GM18861 (cell line): ENCODE data around the gene FAM107B.

Experiments used
- ATAC-seq: cut with Tn5 transposase; IDR thresholded peaks from one replicate; pipeline ENCODE4 v1.9.1; 2021; ENCODE audit not compliant: unreplicated experiment

FAM107B gene

DNA sequence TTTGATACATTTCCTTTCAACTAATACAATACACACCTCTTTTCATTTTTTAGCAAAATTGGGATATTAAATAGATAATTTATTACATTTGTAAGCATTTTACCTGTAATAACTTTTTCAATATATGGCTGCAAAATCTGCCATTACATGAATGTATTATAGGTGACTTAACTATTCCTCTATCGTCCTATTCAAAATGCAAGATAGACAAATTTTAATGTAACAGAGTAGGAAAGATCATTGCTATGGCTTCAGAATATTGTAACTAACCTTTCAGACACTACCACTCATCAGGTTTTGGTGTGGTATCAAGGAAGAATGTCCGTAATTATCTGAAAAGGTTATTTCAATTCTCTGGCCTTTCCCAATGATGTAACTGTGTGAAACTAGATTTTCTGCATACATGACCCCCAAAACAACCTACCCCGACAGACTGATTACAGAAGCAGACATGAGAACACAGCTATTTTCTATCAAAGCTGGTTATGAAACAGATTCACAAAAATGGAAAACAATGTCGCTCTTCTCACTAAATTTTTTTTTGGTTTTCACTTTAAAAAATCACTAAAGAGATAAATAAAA, 211.2 kb downstream of the FAM107B start:
- ATAC-seq, result no peak

GRCh38 chr10:14563076-14563336, 211.7 kb downstream of the FAM107B start:
- ATAC-seq, result no peak

DNA sequence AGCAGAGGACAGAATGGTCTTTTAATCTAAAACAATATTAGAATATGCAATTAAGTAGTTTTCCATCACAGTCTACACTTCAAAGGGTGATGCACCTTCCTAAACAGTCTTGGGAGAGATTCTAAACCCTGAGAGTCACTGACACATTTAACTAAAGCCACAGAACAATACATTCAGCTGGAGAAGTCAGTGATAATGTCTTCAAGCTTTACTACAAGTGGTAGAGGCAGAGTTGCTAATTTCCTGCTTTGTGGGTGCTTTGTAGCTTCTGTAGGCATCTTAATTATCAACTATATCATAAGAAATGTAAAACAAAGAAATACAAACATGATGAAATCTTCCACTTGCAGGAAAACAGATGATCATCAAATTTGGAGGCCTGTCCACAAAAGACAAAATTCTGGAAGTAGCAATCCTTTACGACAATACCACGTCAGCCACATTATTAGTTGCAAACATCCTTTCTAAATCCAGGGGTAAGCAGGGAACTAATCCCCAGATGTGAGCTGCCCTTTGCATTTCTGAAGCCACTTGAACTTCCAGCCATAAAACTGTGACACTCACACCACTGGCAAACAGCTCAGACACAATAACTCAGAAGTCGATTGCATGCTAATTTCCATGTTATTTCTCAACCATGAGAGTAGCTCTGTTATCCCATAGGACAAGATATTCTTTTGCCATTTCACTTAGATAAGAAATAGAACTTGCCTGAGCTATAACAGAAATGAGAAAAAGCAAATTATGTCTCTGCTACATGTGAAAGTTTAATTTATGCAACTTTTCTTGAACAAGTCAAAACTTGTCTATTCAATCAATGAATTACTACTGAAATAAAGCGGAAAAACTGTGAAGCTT, 212.2 kb downstream of the FAM107B start:
- no peak for ATAC-seq

DNA sequence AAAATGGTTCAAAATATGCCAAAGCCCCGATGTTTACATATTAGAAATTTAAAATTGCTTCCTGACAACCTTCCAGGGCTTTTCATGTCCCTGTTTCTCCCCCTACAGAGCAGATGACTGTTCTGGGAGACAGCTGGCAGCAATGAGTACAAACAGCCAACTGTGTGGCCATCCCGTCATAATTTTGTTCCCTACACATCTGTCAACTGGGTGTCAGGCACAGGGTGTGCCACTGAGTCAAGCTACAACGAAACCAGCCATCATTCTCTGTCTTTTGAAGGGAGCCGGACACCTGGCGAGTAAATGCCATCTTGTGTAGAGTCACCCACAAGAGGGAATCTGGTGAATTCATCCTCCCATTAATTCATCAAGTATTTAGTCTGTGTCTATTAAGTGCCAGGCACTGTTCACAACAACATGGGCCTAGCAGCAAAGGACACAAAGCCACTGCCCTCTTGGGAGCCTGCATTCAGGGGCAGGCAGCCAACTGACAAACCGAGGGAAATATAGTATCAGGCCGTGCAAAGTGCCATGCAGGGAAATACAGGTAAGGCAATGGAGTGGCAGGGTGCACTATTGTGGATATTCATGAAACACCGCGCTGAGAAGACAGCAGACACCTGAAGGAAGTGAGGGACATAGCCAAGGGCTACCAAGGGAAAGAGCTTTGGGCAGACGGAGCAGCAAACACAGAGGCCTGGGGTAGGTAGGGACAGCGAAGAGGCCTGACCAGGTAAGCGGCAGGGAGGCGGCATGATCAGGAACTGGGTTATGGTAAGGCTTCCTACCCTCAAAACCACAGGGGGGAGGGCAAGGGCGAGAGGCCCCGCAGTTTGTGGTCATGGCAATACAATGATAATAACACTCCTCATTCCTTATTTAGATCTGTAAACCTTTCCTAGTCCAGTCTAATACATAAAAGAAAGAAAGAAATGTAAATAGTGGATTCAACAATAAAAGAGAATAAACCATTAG, 213.6 kb downstream of the FAM107B start:
- no peak for ATAC-seq

- ATAC-seq, result no peak
Observed at GRCh38 chr10:14560274-14560673, 214.4 kb downstream of the FAM107B start.

DNA sequence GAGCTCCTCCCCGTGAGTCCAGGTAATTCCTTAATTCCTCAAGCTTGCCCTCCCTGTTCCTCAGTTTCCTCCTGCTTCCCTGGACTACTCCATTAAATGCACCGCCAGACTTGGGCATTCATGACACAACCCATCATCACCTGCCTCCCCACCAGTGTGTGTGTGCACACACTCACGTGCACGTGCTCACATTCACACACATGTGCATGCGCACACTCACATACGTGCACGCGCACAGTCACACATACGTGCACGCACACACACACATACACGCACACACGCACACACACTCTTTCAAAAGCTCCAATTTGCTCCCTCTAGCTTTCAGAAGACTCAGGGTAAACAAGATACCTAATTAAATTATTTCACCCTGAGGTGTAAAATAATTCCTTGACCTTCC, 216.7 kb downstream of the FAM107B start:
- no peak for ATAC-seq

- ATAC-seq, result no peak
Observed at GRCh38 chr10:14557567-14557966, 217.1 kb downstream of the FAM107B start.

GRCh38 chr10:14556285-14556956, 218.3 kb downstream of the FAM107B start:
- ATAC-seq, result peak; percentile 60

GRCh38 chr10:14555807-14556206, 218.9 kb downstream of the FAM107B start:
- no peak for ATAC-seq

GRCh38 chr10:14554491-14555205, 220.0 kb downstream of the FAM107B start:
- no peak for ATAC-seq

- no peak for ATAC-seq
Observed at GRCh38 chr10:14554091-14554490, 220.6 kb downstream of the FAM107B start.

DNA sequence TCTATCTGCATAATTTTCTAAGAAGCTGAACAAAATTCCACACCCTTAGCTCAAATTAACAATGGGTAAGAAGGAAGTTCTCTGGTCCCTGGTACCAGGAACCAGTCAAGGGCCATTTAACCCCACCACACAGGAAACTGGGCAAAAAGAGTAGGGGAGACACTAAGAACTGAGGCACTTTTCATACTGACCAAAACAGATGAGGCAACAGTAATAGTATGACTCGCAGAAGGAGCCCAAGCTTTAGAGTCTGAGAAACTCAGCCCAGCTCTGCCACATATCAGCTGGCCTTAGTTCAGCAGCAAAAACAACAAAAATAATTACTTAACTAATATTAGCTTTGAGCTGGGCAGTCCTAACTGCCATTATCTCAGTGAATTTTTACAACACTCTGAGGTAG, 221.2 kb downstream of the FAM107B start:
- no peak for ATAC-seq

GRCh38 chr10:14552015-14552414, 222.7 kb downstream of the FAM107B start:
- ATAC-seq, result no peak

DNA sequence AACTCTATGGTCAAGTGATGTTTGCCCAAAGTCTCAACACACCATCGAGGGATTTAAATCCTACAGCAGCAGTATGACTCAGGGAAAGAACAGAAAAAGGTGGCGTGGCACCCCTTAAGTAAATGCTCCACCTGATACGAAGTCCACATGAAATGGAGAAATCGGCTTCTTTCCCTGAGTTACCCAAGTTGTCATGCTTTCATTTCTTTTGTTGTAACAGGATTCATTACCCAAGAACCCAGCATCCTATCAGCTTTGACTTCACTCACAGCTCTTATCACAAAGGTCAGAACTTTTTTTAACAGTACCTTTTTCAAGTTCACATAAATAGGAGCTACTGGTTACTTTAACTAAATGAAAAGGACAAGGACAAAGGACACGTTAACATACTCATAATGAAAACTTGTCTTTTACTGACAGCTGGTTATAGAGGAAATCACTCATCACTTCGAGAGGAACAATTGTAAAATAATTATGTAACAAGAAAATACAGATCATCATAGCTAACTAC, 224.2 kb downstream of the FAM107B start:
- ATAC-seq, result no peak

DNA sequence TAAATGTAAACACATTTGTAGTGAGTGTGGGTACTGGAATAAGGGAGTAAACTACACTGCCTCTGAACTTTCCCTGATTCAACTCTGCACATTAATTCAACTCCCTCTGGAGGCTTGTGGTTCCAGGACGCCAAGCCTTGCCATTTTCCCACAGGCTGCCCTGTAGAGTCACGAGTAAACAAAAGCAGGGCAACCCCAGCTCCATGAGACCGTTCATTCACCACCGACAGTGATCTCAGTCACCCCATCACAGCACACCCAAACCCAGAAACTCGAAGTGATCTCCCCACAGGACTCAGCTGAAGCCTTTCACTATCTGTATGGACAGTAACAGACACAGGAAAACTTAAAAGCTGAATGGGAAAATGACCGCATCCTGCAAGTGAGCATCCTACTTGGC, 225.2 kb downstream of the FAM107B start:
- no peak for ATAC-seq

- no peak for ATAC-seq
Observed at GRCh38 chr10:14548970-14549369, 225.7 kb downstream of the FAM107B start.

DNA sequence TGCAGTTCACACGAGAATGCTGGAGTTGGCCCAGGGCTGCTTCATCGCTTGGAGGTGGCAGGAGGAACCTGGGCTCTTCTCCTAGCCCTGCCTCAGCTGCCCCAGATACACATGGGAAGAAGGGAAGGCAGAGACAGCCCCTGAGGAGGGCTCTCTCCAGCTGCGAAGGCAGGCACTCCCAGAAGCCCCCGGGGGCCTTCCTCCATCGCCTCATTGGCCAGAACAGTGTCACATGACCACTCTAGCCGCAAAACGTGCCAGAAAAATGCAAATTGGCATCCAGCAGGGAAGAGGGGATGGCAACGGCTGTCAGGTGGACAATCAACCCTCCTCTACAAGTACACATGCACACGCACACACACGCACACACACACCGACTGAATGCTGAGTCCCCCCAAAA, 226.2 kb downstream of the FAM107B start:
- no peak for ATAC-seq

DNA sequence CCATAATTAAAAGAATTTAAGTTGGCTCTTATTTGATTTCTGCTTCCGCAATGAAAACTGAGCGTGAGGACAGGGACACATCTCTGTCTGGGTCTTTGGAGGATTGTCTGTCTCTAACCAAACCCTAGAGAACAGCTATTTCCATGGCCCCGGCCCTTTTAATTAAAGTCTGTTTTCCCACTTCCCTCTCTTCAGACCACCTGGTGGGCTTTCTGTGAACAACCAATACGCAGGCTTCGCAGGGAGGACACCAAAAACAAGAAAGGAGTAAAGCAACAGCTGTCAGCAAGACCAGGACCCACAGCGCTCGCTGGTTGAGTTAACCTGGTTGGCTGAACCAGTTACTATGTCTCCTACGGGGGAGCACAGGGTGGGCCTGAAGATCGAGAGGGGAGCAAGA, 226.9 kb downstream of the FAM107B start:
- no peak for ATAC-seq

DNA sequence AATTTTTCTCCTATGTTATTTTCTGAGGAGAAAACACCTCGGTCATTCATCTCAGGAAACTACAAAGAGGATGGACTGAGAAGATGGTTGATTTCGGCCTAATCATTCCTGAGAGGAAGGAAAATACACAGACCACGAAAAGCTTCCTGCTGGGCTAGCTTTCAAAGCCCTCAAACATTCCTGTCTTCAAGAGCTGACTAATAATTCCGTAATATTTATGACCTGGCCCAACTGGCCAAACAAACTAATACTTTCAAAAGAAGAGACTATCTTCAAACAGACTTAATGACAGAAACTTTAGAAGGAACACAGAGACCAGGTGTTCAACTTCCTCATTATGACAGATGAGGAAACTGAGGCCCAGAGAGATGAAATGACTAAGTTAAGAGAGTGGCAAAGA, 228.9 kb downstream of the FAM107B start:
- no peak for ATAC-seq

- ATAC-seq, result no peak
Observed at GRCh38 chr10:14543904-14544210, 230.8 kb downstream of the FAM107B start.
